NT2/D1 (cell line): ENCODE results near the gene LSM2.

Experiments used
- DNase-seq: peaks from one replicate; pipeline ENCODE4 v3.0.0-alpha.2; 2011; ENCODE audit warnings: low read depth, low spot score
- H3K27me3 ChIP-seq: 2 replicates; pipeline ENCODE4 v1.6.0; 2011; ENCODE audit warnings: mild to moderate bottlenecking; ENCODE audit not compliant: insufficient read length, insufficient read depth
- H3K36me3 ChIP-seq: 2 replicates; pipeline ENCODE4 v1.6.1; 2011; ENCODE audit warnings: mild to moderate bottlenecking, low read length, mixed read lengths; ENCODE audit not compliant: insufficient read depth, insufficient read length
- H3K4me1 ChIP-seq: 2 replicates; pipeline ENCODE4 v1.5.1; 2011; ENCODE audit not compliant: insufficient read depth, insufficient read length
- H3K4me3 ChIP-seq: 2 replicates; pipeline ENCODE4 v1.5.1; 2011; ENCODE audit warnings: low read depth; ENCODE audit not compliant: insufficient read length
- H3K9ac ChIP-seq: 2 replicates; pipeline ENCODE4 v1.6.0; 2011; ENCODE audit warnings: low read depth; ENCODE audit not compliant: insufficient read length
- H3K9me3 ChIP-seq: 2 replicates; pipeline ENCODE4 v1.5.1; 2011; ENCODE audit warnings: mild to moderate bottlenecking, low read length; ENCODE audit not compliant: insufficient read depth
- SUZ12 ChIP-seq: IDR thresholded peaks from 2 replicates; pipeline ENCODE4 v1.6.1; 2011; ENCODE audit not compliant: insufficient read length, insufficient read depth; ENCODE audit errors: extremely low read depth
- YY1 ChIP-seq: IDR thresholded peaks from 2 replicates; pipeline ENCODE4 v1.6.1; 2011; ENCODE audit not compliant: insufficient read length, insufficient read depth
- ZNF274 ChIP-seq: IDR thresholded peaks from 2 replicates; pipeline ENCODE4 v1.6.1; 2011; ENCODE audit warnings: mild to moderate bottlenecking, low read depth, low read length

The LSM2 gene

DNA sequence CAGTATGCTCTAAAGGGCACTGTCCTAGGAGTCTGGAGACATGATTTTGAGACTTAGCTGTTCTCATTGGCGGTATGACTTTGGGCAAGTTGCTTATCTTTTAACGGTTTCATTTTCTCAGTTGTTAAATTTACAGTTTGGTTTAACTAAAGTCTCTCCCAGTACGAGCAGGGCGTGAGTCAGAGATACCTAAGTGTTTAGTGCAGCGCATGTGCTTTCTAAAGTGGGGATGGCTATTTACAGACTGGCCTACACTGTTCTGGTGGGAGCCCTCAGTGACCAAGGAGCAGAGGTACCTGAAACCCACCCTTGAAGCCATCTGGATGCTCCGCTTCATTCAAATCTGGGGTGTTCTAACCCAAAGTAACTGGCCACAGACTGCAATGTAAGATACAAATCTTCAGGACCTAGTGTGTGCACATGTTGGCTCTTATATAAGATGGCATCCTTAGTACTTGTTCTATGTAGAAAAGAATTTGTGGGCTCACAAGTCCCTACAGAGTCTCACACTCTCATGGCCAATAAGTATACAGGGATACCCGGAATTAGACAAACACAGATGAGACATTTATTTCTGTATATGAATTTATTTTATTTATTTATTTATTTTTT lies 56.2 kb downstream of the LSM2 start:
- Histone ChIP-seq H3K4me3 (no peak overlapping the region), H3K27me3 (no peaks in the 10 kb centered on the region), H3K9me3 (no peaks in the 10 kb centered on the region), H3K9ac (no peak overlapping the region), H3K36me3 (peaks cover 23% of the 10 kb centered on the region), H3K4me1 (no peaks in the 10 kb centered on the region)
- TF ChIP-seq SUZ12 = no peak
- no peak for DNase-seq

- Histone ChIP-seq H3K9me3 (no peaks in the 10 kb centered on the region), H3K27me3 (no peaks in the 10 kb centered on the region), H3K9ac (no peak overlapping the region), H3K4me1 (no peaks in the 10 kb centered on the region), H3K4me3 (no peak overlapping the region), H3K36me3 (peaks cover 24% of the 10 kb centered on the region)
- DNase-seq = no peak
- TF ChIP-seq SUZ12 = no peak
- TF ChIP-seq ZNF274 = no peak
- no peak for TF ChIP-seq YY1
Measured at GRCh38 chr6:31749301-31750036, 57.3 kb downstream of the LSM2 start.
